NCI-H748 (cell line): Measurements from ENCODE around the gene TP73.

ENCODE experiments used
- DNase-seq: peaks from one replicate; lab custom pipeline; 2025; ENCODE audit not compliant: unreplicated experiment; lab: John Stamatoyannopoulos, UW

The TP73 gene

DNA sequence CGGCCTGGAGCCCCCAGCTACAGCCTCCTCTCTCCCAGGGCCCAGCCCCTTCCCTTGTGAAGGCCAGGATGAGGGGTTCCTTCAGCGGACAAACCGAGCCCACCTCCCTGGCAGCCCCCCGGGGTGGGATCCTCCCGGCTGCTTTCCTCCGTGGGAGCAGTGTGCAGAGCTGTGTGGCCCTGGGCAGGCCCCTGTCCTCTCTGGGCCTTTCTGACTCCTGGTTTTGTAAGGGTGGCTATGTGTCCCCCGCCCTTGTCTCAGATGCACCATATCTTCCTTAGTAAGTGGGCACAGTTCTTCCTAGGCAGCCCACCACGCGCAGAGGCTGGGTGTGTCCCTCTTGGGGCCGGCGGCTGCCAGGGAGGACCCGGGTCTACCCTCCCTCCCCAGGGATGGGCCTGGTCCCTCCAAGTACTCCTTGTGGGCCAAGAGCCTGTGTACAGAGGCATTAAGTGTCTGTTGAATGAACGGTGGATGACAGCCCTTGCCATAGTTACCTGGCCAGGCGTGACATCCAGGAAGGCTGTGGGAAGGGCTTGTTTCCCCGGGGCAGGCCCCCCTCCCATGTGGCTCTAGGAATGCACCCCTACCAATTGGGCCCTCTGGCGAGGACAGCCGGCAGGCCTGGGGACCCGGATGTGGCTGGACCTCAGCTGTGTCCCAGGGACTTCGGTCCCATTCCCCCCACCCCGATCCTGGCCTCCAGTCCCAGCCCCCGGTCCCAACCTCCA, 124.1 kb downstream of the TP73 start:
- DNase-seq: no peak

DNA sequence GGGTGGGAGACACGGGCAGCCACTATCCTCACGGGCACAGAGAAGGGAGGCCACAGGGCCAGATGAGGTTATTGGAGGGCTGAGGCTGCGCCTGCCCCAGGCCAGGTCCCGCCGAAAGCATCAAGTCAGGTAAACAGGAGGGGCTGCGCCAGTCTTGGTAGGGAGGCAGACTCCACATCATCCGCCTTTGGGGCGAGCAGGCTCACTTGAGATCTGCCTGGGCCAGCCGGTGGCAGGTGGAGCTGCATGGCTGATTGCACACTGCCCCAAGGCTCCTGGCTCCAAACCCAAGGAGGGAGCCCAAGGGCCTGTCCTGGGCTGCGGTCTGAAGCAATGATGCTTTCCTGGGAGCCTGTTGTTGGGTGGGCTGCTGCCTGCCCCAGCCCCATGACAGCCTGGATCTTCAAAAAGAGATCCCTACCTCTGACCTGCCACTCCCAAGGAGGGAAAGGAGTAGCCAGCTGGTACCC, 124.8 kb downstream of the TP73 start:
- DNase-seq: no peak

DNA sequence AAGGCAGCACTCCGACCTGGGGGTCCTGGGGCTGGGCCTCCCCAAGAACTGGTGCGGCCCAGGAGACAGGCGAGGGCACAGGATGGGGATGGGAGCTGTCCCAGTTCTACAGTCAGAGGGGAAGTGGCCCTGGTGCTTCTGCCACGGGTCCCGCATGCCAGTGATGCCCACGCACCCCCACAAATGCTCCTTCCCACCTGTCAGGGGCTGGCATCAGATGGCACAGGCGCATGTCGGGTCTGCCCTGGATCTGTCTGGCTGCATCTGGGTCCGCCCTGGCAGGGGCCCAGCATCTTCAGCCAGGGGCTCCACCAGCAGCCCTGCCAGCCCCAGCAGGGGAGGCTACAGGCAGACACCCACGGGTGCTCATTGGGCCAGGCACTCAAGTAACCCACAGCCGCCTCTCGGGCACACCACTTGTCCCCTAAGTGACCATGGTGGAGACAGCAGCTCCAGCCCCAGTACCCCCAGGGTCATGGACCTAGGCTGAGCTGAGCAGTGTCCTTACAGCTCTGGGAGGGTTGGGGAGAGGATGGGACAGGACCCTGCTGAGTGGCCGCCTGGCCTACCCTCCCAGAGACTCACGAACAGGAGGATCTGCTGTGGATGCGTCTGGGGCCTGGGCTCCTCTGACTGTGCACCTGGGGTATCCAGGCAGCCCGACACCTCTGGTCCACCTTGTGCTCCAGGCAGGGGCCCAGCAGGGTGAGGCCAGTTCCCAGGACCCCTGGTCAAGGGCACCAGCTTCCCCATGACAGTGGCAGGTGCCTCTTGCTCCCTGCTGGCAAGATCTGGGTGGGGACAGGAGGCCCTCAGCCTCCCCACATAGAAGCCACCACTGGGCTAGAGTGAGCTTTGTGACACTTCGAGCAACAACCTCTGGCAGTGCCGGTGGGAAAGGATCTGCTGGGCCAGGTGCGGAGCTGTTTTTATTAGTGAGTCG, 125.6 kb downstream of the TP73 start:
- no peak for DNase-seq

DNA sequence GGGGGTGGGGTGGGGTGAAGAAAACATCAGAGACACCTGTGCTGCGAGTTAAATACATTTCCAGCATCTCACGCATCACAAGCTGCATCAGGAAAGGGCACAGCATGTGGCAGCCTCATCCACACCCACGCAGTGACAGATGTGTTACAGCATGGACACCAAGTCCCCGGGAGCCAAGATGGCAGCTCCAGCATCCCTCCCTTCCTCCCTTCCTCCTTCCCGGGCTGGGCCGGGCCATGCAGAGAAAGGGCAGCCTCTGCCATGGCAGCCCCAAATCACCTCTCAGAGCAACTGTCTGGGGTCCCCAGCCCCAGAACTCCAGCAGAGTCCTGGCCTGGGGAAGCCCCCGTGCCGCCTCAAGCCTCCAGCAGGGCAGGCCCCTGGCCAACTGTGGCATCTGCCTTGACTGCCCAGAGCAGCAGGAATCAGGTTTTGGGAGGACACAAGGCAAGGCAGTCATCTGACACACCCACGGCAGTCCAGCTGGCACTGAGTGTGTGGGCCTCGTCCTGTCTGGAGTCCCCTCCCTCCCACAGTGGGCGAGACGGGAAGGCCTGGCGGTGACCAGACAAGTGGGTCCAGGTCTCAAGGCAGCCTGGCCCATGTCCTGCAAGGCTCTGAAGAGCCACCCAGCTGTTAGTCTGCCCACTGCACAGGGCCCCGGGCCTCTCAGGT, 126.4 kb downstream of the TP73 start:
- DNase-seq: no peak

DNA sequence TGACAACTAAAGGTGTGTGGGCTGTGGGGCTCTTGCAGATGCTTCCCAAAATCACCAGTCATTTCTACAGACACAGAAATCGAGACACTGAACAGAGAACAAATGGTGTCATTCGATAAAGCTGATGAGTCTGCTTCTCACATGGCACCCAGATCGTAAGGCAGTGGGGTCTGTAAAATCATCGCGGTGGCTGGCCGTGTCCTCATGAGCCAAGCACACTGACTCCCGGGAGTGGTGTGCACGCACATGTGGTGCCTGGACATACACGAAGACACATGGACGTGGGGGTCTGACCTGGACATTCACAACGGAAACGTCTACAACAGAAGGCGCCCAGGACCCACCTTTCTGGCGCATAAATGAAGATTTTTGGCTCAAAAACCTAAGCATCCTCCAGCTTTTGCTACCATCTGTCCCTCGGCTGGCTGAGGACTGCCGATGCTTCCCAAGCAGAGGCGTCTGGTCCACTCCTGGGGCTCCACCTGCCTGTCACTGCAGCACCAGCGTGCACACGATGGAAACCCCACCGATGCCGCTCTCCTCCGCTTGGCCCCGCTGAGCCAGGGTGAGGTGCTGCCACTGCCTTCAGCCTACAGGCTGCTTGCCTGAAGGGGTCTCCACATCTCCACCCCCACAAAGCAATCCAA, 127.1 kb downstream of the TP73 start:
- DNase-seq: no peak

DNA sequence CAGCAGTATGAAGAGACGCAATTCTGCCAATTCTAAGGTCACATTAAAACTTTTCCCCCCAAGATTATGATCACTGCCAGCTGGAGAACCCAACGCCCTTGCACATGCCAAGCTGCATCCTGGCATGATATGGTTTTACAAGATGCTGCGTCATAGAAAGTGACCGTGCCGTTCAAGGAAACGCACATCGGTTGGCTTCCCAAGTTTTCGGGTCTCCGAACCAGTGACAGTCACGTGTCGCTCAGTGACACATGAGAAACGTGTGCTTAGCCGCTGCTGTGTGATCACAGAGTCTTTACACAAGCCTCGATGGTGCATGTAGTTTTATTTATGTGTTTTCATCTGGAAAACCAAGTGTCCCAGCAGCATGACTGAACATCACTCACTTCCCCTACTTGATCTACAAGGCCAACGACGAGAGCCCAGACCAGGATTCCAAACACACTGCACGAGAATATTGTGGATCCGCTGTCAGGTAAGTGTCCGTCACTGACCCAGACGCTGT, 127.6 kb downstream of the TP73 start:
- no peak for DNase-seq

DNA sequence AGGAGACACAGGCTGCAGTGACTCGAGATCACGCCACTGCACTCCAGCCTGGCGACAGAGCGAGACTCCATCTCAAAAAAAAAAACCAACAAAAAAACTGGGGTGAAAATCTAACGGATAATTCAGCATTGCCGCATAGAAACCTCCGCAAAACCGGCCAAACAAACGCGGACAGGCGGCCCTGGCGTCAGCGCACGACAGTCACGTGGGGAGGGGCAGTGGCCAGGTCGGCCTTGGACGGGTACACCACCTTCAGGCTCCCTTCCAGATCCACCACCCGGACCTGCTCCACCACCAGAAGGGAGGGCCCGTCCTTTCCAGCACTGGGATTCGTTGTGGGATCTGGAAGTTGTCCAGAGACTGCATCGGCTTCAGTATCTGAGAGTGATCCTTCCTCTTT, 128.6 kb downstream of the TP73 start:
- DNase-seq: no peak

DNA sequence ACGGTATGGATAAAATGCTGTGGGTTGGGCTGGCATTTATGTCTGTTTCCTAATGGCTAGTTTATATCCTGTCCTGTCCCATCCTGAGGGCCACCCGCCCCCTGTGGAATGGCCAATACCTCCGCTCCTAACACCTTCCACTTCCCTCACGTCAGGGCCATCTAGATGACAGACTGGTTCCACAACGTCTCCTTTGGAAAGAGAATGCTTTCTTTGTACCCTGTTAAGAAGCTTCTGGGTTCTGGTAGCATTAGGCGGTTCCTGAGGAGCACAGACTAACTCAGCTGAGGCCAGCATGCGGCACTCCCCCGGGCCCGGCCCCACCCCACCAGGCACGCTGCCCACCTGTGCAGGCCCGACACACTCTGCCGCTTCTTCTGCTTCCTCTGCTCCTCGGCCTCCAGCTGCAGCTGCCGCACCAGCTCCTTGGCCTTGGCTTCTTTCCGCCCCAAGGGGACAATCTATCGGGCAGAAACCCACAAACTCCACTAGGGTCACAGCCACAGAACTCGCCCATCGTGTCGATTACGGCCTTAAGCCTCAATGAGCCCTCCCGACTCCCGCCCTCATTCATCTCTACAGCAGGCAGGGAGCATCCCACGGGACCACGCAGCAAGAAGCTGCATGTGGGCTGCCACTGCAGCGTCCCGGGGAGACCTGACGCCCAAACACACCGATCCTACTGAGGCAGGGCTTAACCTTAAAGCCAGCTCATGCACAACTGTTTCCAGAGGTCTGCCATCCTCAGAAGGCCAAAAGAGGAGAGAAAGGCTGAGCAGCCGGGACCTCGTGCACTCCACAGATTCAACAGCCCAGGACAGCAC, 131.5 kb downstream of the TP73 start:
- DNase-seq: no peak

DNA sequence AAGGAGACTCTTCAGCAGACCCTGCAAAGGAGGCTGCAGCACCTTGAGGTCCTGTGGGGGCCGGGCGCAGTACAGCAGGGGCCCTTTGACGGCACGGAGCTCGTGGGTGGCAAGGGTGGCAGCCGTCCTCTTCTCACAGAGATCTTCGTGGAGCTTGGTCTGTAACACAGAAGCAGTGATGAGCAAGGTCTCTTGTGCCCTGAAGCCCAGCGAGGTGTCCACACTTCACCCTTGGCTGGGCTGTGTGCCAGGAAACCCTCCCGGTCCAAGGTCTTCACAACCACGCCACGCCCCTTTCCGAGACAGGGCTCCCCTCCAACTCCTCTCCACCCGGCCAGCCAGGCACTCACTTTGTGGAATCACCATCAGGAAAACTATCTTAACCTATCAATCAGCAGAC, 132.7 kb downstream of the TP73 start:
- DNase-seq: no peak

DNA sequence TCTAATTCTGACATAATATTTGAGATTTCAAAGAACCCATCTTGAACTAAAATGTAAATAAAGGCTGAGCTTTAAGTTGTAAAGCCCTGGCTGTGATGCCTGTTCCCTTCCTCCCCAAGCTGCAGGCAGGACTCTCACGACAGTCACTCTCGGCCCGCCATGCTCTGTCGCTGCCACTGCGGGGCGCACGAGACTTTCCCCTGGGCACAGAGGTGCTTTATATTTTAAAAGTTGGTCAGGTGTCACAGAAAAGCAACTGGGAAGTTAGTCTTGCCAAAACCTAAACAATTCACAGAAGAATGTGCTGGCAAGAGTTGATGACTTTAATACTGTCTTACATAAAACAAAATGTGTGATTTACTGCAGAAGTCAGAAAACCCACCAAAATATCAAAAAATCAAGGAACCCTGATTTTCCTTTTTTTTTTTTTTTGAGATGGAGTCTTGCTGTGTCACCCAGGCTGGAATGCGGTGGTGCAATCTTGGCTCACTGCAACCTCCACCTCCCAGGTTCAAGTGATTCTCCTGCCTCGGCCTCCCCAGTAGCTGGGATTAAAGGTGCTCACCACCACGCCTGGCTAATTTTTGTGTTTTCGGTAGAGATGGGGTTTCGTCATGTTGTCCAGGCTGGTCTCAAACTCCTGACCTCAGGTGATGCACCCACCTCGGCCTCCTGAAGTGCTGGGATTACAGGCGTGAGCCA, 133.3 kb downstream of the TP73 start:
- DNase-seq: no peak
